Activated gamma-delta T cell treated with Interleukin-2 at 50 U/mL for 16 hours (primary cell): Measurements from ENCODE around the gene SEC14L1.

ENCODE experiments used
- DNase-seq: peaks from one replicate; pipeline ENCODE4 v3.0.0-alpha.2; 2020

SEC14L1 gene

DNA sequence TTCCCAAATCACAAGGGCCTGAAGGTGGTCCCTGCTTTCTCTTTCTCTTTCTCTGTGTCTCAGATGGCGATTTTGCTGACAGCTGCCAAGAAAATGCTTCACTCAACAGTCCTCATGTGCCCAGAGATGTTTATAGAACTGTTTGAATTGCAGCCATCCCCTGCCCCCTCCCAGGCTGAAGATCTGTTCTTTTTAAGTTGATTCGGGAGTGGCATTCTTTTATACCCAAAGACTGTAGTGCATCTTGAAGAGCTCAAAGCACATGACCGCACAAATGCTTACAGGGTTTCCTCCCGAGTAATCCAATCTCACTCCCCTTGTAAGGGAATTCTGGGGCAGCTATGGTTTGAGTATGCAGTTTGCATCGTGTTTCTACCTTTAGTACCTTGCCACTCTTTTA, 75.7 kb downstream of the SEC14L1 start:
- no peak for DNase-seq

DNA sequence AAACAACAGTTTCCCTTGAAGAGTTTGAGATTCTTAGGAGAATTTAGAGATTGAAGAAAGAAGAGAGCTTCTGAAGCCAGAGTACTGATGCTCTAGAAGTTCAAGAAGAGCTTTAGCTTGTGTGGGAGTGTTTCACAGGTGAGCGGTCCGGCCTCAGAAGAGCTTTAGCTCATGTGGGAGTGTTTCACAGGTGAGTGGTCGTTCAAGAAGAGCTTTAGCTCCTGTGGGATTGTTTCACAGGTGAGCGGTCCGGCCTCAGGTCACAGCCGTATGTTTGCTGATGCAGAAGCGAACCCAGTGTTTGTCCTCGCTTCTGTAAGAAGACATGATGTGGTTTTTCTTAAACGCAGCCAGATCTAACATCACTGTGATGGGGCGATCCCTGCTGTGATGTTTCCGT, 76.4 kb downstream of the SEC14L1 start:
- DNase-seq = no peak

DNA sequence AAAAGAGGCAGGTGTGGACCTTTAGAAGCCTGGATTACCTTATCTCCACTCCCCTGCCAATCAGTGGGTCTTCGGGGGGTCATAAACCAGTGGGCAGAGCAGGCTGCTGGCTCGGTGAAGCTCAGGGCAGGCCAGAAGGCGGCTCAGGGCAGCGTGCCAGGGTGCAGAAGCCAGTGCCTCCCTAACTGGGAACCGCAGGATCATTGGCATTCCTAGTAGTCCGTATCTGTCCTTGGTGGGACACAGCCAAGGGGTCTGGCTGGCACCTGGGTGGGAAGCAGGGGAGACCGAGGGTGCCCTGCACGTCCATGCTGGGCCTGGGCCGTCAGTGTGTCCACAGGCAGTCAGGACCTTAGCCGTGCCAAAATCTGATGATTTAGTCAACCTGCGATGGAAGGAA, 76.8 kb downstream of the SEC14L1 start:
- no peak for DNase-seq

DNA sequence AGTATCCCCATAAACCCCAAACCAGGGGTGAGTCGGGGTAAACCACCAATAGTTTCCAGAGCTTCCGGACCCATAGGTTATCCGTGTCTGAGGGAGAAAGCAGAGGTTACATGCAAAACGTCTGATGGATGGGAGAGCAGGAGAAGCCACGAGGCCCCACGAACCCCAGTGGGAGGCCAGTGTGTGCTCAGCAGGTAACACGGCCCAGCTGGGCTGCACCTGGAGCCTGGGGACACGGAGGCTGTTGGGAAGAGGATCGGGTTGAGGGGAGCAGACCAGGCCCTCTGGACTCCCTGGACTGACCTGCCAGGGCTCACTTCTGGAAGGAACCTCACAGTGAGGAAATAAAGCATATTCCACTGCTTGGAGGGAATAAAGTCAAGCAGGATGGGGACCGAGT, 78.1 kb downstream of the SEC14L1 start:
- no peak for DNase-seq

DNA sequence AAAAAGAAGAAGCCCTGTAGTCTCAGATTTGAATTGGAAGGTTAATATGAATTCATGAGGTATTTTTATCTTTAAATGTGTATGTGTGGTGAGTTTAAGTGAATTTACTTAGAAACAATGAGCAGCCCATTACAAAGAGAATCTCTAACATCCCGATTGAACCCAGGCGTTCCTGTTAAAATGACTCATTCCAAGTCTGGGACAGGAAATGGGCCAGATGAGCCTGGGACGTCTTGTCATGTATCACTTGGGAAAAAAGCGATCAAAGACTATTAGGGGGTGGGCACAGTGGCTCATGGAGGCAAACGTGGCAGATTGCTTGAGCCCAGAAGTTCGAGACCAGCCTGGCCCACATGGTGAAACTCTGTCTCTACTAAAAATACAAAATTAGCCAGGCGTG, 81.6 kb downstream of the SEC14L1 start:
- DNase-seq = no peak

DNA sequence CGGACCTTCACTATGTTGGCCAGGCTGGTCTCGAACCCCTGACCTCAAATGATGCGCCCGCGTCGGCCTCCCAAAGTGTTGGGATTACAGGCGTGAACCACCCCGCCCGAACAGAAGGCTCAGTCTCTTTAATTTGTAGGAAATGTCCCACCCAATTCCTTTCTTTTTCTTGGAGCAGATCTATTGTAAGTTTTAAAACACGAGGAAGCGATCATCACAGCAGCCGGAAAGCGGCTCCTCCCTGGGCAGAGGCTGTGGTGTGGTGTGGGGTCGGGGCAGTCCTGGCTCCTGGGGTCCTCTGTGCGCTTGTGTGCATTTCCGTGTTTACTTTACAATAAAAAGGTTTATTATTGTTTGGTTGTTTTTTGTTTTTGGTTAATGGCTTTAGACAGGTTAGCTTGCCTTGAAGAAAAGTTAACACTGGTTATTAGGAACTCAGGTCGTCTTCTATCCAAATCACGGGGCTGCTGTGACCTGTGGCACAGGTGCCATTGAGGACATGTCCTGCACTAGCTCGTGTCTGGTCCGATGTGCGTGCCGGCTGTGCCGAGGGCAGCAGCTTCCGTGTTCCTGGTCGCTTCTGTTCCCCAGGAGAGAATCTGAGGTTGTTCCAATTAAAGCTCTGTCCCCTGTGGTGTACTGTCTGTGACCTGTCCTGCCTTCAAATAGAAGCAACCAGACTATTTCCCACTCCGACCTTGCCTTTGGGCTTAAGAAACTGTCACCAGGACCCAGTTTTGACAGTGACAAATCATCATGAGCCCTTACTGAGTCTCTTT, 83.1 kb downstream of the SEC14L1 start:
- DNase-seq = no peak

DNA sequence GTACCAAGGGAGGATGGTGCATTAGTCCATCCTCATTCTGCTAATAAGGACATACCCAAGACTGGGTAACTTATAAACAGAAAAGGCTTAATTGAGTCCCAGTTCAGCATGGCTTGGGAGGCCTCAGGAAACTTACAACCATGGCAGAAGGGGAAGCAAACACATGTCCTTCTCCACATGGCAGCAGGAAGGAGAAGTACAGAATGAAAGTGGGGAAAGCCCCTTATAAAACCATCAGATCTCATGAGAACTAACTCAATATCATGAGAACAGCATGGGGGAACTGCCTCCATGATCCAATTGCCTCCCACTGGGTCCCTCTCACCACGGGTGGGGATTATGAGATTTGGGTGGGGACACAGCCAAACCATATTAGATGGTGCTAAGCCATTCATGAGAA, 84.5 kb downstream of the SEC14L1 start:
- DNase-seq = no peak

DNA sequence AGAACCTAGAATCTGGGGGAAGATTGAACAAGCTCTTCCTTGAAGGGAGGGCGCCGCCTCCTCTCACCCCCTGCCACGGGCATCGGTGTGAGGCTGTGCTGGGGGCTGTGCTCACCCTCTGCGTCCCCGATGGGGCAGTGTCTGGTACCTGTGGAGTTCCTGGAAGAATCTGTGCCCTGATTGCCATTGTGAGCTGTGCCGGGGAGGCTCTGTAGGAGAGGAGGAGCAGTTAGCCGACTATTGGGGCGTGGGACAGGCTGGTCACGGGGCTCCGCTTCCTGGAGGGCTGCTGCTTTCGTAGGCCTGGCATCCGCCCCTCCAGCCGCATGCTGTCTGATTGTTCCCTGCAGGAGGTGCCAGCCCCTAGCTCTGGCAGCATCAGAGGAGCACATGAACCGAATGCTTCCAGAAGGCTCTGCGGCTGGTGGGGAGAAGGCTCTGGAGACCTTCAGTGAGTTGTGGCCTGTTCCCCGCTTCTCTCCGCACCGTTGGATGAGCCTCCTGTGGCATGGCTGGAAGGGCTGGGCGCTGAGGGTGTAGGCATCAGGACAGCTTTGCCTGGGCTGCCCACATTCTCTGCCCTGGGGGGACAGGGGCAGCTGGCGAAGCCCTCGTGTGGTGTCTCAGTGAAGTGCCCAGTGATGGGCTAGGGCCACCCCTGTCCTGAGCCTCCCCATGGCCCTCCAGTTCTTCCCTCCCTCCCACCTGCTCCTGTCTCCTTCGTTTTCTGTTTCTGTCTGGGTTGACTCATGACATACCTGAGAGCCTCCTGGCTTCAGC, 86.9 kb downstream of the SEC14L1 start:
- DNase-seq = no peak

DNA sequence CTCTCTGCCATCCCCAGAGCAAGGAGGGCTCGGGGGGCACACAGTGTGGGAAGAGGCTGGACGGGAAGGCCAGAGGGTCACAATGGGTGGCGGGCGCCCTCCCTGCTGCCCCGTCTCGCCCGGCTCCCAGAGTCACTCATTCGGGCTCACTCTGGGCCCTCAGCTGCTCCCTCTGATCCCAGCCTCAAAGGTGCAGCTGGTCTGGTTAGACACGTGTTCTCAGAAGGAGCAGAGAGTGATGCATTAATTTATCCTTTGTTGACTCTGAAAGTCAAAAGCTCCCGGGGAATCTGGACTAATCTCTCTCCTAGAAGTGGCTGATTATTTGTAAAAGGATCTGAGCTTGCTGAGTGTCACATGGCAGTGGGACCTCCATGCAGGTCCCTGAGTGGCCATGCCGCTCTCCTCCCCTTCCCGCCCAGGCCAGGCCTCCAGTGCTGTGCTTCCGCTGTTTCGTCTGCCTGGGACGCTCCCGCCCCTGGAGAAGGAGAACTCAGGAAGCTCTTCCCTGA, 87.5 kb downstream of the SEC14L1 start:
- no peak for DNase-seq

DNA sequence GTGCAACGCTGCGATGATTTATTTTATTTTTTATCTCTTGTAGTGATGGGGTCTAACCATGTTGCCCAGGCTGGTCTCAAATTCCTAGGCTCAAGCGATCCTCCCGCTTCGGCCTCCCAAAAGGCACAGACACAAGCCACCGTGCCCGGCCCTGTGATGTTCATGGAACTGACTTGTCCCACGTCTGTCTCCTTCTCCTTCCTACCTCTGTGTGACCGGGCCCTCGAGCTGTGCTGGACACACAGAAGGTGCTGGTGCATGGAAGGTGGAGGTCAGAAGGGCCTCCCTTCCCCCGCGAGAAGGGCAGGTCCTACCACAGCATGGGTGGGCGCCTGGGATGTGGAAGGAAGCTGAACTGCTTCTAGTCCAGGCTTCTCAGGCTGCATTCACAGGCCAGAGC, 88.0 kb downstream of the SEC14L1 start:
- no peak for DNase-seq

DNA sequence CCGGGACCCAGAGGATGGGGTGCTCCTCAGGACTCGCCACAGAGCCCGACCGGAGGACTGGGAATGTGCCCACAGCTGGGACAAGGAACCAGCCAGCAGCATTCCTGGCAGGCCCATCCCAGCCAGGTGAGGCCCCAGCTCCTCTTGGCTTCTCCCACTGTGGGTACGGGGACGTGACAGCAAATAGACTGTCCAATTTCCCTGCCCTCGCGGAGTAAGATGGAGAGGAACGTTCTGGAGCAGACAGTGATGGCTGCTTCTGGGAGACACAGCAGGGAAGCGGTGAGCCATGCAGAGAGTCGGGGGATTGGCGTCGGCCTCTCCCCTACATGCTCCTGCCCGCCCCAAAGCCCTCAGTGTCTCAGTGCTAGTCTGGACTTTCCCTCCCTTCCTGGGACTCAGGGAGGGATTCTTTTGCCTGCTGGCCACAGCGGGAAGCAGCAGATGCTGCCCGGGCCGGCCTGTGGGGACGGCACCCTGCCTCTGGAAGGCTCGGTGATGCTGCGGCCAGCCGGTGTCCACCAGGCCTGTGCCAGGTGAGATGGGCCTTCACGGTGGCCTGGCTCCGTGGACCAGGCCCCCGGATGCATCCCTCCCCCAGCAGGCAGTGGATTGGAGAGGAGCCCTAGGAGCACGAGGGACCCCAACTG, 89.1 kb downstream of the SEC14L1 start:
- no peak for DNase-seq

DNA sequence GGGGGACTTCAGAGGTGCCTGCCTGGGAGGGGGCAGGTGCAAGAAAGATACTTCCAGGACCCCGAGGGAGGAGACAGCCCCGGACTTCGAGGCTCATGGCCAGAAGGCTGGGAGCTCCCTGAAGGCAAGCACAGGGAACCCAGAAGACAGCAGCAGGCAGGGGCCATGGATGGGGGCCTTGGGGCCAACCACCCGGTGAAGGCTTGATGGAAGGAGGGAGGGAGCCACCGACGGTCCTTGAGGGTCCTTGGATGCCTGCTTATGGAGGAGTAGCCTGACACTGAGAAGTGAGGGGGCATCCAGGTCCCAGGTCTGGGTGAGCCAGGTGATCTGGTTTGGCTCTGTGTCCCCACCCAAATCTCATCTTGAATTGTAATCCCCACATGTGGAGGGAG, 89.7 kb downstream of the SEC14L1 start:
- DNase-seq = no peak

DNA sequence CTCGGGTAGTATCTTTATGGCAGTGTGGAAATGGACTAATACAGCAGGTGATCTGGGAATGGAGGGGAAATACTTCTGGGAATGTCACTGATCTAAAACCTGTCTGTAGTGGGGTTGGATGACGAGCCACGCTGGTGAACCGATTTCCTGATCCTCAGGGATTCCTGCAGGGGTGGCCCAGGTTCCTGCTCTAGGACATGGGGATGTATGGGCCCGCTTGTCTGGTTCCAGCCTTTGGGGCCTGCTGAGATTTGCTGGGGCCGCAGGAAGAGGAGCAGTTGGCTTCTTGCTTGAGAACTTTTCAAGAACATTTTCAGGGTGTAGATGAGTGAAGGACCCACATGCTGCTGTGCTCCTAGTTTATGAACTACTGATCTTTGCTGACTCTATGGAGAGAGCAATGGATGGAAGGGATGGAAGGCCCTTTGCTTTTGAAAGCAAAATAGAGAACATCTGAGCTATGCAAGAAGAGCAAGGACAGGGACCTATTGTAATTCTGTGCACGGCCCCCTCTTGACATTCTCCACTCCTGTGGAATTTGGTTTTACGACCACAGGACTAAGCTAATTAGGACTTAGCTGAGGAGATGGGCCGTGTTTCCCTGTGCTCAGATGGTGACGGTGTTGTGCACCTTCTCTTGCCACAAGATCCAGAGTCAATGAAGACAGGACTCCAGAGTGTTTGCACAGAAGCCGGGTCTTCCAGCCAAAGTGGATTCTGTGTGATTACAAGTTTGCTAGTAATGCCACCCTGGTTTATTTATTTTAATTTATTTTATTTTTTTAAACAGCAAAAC, 90.5 kb downstream of the SEC14L1 start:
- no peak for DNase-seq

DNA sequence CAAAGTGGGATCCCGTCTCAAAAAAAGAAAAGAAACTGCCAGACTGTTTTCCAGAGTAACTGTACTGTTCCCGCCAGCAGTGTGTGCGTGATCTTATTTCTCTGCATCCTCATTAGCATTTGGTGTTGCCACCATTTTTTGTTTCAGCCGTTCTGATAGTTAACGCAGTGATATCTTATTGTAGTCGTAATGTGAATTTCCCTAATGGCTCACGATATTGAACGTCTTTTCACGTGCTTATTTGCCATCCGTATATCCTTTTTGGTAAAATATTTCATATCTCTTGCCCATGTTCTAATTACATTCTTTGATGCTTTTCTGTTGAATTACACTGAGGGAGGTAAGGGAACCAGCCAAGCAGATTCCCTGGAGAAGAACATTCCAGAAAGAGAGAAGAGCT, 92.4 kb downstream of the SEC14L1 start:
- no peak for DNase-seq

DNA sequence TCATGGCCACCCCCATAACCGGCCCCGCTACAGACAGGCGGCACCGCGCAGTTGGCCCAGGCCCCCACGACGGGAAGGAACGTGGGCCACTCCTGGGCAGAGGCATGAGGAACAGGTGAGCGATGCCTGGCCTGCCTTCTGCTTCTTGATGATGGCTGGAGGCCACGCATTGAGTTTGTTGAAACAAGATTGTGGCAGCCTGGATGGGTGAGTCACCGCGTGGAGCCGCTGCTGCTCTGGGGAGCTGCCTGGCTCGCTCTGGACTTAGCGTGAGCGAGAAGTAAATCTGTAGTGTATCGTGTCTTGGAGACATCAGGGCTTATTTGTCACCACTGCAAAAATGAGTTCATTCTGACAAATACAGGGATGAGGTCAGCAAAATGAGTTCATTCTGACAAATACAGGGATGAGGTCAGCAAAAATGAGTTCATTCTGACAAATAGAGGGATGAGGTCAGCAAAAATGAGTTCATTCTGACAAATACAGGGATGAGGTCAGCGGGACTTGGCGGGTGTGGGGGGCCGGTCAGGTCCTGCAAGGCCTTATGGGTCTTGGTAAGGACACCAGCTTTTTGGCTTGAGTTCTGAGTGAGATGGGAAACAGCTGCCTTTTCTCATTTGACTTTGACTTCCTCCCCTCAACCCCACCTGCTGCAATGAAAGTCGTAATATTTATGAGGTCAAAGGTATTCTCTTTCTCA, 93.0 kb downstream of the SEC14L1 start:
- DNase-seq = no peak

DNA sequence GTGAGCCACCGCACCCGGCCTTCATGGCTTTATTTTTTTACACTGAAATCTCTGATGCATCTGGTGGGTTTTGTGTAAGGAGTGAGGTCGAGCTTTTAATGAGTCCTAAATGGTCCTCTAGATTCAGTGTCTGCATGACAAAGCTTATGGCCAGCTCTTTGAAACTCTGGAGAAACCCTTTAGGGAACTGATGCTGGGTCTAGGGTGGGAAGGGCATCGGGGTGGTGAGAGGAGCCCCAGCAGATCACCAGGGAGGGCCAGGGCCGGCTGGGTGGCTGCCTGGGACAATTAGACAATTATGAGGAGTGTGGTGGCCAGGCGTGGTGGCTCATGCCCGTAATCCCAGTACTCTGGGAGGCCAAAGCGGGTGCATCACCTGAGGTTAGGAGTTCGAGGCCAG, 93.9 kb downstream of the SEC14L1 start:
- DNase-seq = no peak

DNA sequence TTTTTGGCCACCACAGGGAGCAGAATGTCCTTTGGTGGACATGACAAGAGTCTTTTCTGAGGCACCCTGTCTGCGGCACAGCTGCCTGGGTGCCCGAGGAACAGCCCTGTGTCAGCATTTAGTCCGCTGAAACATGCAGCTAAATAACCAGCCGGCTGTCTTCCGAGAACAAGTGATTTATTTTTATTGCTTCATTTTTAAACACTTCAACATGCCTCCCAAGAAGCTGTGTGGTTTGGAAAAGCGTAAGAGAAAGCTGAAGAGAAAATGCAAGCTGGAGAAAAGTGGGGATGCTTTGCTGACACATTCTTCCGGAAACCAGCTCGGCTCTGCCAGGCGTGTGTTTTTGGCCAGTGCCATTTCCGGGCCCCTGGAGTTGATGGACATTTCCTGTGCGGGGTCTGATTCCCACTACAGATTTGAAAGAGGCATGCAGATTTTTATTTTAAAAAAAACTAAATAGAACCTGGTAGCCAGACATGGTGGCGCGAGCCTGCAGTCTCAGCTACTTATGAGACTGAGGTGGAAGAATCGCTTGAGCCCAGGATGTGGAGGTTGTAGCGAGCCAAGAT, 94.7 kb downstream of the SEC14L1 start:
- no peak for DNase-seq

DNA sequence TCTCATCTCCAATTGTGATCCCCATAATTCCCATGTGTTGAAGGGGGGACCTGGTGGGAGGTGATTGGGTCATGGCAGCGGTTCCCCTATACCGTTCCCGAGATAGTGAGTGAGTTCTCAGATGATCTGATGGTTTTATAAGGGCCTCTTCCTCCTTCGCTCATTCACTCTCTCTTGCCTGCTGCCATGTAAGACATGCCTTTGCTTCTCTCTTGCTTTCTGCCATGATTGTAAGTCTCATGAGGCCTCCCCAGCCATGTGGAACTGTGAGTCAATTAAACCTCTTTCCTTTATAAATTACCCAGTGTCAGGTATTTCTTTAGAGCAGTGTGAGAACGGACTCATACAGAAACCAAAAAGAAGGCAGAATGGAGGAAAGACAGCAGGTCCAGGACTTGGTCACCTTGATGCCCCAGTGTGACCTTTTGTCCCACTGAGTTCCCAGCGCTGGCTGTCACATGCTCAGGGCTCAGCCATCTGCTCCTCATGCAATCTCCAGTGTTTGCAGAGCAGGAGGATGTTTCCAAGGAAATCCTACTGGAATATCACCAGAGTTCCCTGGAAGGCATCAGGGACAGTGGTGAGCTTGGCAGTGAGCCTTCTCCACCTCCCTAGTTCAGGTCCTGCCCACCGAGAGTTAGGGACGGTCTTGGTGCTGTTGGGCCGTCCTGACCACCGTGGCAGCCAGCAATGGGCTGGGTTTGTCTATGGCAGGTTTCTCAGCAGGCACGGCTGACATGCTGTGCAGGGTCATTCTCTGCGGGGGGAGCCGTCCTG, 96.7 kb downstream of the SEC14L1 start:
- no peak for DNase-seq

DNA sequence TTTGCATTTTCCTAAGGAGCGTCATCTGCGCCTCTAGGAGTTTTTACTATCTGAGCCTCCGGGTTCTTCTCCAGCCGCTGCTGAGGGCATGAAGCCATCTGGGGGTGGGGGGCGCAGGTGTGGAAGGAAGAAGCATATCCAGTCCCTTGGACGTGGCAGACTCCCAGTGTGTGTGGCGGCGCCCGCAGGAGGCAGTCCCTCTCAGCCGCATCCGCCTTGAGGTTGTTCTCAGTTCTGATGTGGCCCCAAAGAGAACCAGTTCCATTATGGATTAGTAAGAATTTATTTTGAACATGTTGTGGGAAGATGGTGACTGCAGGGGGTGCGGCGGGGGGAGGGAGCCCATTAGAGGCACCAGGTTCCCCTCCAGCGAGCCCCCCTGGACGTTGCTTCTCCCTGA, 100.2 kb downstream of the SEC14L1 start:
- no peak for DNase-seq

DNA sequence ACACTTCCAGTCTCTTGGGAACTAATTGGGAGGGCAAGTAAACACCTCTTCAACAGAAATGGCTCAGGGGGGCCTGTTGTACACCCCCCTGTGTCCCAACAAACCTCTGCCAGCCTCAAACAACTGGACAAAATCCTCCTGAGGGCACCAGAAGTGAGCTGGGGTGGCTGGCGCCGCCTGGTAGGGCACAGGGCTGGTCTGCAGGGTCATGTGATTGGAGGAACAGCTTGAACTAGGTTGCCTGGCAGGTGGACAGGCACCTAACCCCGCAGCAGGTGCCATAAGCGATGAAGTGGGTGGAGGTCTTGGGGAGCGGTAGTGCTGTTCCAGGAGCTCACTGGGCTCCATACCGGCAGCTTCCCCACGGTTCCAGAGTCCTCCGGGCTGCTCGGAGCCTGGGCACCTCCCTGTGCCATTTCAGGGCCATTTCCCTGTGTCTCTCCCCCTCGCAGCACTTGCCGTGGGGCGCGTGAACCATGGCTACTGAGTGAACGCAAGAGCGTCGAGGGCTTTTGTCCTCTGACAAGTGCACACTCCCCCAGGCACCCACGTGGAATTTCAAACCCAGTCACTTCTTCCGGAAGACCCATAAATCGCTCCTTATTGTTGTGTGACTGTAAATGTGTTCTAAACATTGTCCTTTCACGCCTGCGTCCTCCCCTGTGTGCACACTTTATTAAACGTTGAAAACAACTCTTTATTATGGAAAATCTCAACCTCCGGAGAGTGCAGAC, 101.5 kb downstream of the SEC14L1 start:
- DNase-seq = no peak
